HepG2 (cell line): ENCODE measurements around the gene ANO6. TPM values are rescaled to one million over a fixed set of nuclear protein-coding genes. Genes with fewer than 3 reads are reported as not detected.
A peak's percentile ranks its signal among the peaks of the same experiment; 100 is the strongest.

ENCODE experiments used
- ATAC-seq: fragments of 200-7000 bp; cut with Tn5 transposase; 3 replicates; pipeline ENCODE4 v1.9.1; 2020; ENCODE audit warnings: mild to moderate bottlenecking, moderate library complexity
- BruUV-seq: library from RNA; stranded (reverse); fragments of 400-500 nt; replicated peaks from 2 replicates; lab custom pipeline; 2021; lab: Mats Ljungman, UMichigan
- CTCF ChIA-PET: fragments of 300-600 bp; formaldehyde crosslinking; extraction: SDS; loops from one replicate; lab custom pipeline; 2021; ENCODE audit warnings: low total read pairs, inconsistent platforms, low intra/inter-chr PET ratio; lab: Yijun Ruan, JAX
- POLR2A ChIA-PET: fragments of 350-600 bp; sonication (Branson Sonifier 250); formaldehyde crosslinking; loops from one replicate; lab custom pipeline; 2020; ENCODE audit warnings: antibody characterized with exemption, inconsistent platforms; lab: Yijun Ruan, JAX
- DNase-seq: peaks from one replicate; pipeline ENCODE4 v3.0.0-alpha.2; 2015; ENCODE audit warnings: low spot score
- FAIRE-seq: peaks from 3 replicates; lab custom pipeline; 2011; peaks lifted over from hg19 to GRCh38; lab: Jason Lieb, UNC
- H2AFZ ChIP-seq: one replicate; pipeline ENCODE4 v1.6.1; 2011; ENCODE audit warnings: low read length, inconsistent platforms
- H3K27ac ChIP-seq: fragments of 300-600 bp; 3 replicates; pipeline ENCODE4 v1.8.0; 2011; ENCODE audit warnings: mixed run types, mild to moderate bottlenecking, mixed read lengths, low read length, inconsistent platforms; ENCODE audit not compliant: insufficient read depth; ENCODE audit errors: extremely low read length
- H3K27me3 ChIP-seq, 2 experiments: fragments of 200-600 bp in 1 of 2; 2 replicates in 1 of 2; 3 replicates in 1 of 2; pipeline versions ENCODE4 v1.6.0 to v1.8.0; 2011; ENCODE audit warnings: low read length in 2 of 2, mild to moderate bottlenecking in 2 of 2, moderate library complexity in 2 of 2, inconsistent platforms in 1 of 2; ENCODE audit not compliant: insufficient read depth in 2 of 2, control insufficient read depth in 1 of 2
- H3K36me3 ChIP-seq, 2 experiments: fragments of 200-600 bp in 1 of 2; replicated peaks in 1 of 2; 2 replicates in 1 of 2; 3 replicates in 1 of 2; pipeline versions ENCODE4 v1.5.1 to v1.8.0; 2011; ENCODE audit warnings: low read length in 2 of 2, inconsistent platforms in 1 of 2; ENCODE audit not compliant: insufficient read depth in 2 of 2, control insufficient read depth in 1 of 2
- H3K4me1 ChIP-seq: 2 replicates; pipeline ENCODE4 v1.5.1; 2012; ENCODE audit warnings: low read length, inconsistent platforms; ENCODE audit not compliant: insufficient read depth
- H3K4me2 ChIP-seq: 2 replicates; pipeline ENCODE4 v1.6.0; 2011; ENCODE audit warnings: low read depth, low read length, inconsistent platforms
- H3K4me3 ChIP-seq, 3 experiments: fragments of 200-600 bp in 1 of 3; sonication (generic), shearing (Covaris generic) in 1 of 3; replicated peaks in 1 of 3; 2 replicates each; pipeline ENCODE4 v1.5.1; 2011 to 2016; ENCODE audit warnings: low read length in 3 of 3, inconsistent platforms in 2 of 3, low read depth in 2 of 3, mild to moderate bottlenecking in 2 of 3, control low read depth in 1 of 3, mixed read lengths in 1 of 3; ENCODE audit not compliant: insufficient read depth in 1 of 3
- H3K79me2 ChIP-seq: one replicate; pipeline ENCODE4 v1.6.1; 2011; ENCODE audit warnings: low read length, inconsistent platforms; ENCODE audit not compliant: insufficient read depth
- H3K9ac ChIP-seq: 2 replicates; pipeline ENCODE4 v1.6.0; 2011; ENCODE audit warnings: mild to moderate bottlenecking, low read depth, low read length, inconsistent platforms; ENCODE audit not compliant: insufficient read depth
- H3K9me3 ChIP-seq: 2 replicates; pipeline ENCODE4 v1.5.1; 2012; ENCODE audit warnings: mild to moderate bottlenecking, low read length
- H4K20me1 ChIP-seq: 2 replicates; pipeline ENCODE4 v1.6.0; 2011; ENCODE audit warnings: inconsistent platforms, mild to moderate bottlenecking, low read length, moderate library complexity; ENCODE audit not compliant: insufficient read depth
- CENPBD1 ChIP-seq: sonication (generic); formaldehyde crosslinking; IDR thresholded peaks from 2 replicates; pipeline ENCODE4 v1.8.0; 2022; ENCODE audit warnings: missing genetic modification reagents, low read depth, mild to moderate bottlenecking, borderline replicate concordance
- DNMT1 ChIP-seq: sonication (generic); formaldehyde crosslinking; IDR thresholded peaks from 2 replicates; pipeline ENCODE4 v1.5.1; 2020; ENCODE audit warnings: mild to moderate bottlenecking, missing genetic modification reagents
- MATR3 ChIP-seq: sonication (generic); formaldehyde crosslinking; IDR thresholded peaks from 2 replicates; pipeline ENCODE4 v1.4.0; 2020; ENCODE audit warnings: missing genetic modification reagents
- SP140L ChIP-seq: sonication (generic); formaldehyde crosslinking; IDR thresholded peaks from 2 replicates; pipeline ENCODE4 v1.4.0; 2020; ENCODE audit warnings: missing genetic modification reagents, borderline replicate concordance
- USF2 ChIP-seq, 2 experiments: sonication (generic) in 1 of 2; formaldehyde crosslinking in 1 of 2; IDR thresholded peaks; 2 replicates each; pipeline versions ENCODE4 v1.5.1 to v1.6.1; 2011 to 2020; ENCODE audit warnings: borderline replicate concordance in 1 of 2, low read depth in 1 of 2, low read length in 1 of 2, mild to moderate bottlenecking in 1 of 2, missing genetic modification reagents in 1 of 2, moderate library complexity in 1 of 2
- ZBTB3 ChIP-seq: sonication (generic); formaldehyde crosslinking; IDR thresholded peaks from 2 replicates; pipeline ENCODE4 v1.4.0; 2020; ENCODE audit warnings: low read depth, mild to moderate bottlenecking, moderate library complexity, missing genetic modification reagents, borderline replicate concordance
- ZNF570 ChIP-seq: sonication (generic); formaldehyde crosslinking; IDR thresholded peaks from 2 replicates; pipeline ENCODE4 v1.4.0; 2020; ENCODE audit warnings: mild to moderate bottlenecking, missing genetic modification reagents, borderline replicate concordance
- ZNF577 ChIP-seq: sonication (generic); formaldehyde crosslinking; IDR thresholded peaks from 2 replicates; pipeline ENCODE4 v1.4.0; 2020; ENCODE audit warnings: mild to moderate bottlenecking, low read depth, missing genetic modification reagents, borderline replicate concordance
- ZNF720 ChIP-seq: sonication (generic); formaldehyde crosslinking; IDR thresholded peaks from 2 replicates; pipeline ENCODE4 v1.4.0; 2020; ENCODE audit warnings: missing genetic modification reagents
- ZNF883 ChIP-seq: sonication (generic); formaldehyde crosslinking; IDR thresholded peaks from 2 replicates; pipeline ENCODE4 v1.5.1; 2020; ENCODE audit warnings: mild to moderate bottlenecking, missing genetic modification reagents; ENCODE audit errors: not compliant biosample characterization
- WGBS: methylation state at CpG from one replicate; pipeline ENCODE4 v1.1.6; 2017; ENCODE audit warnings: low lambda C conversion rate; 5-methylcytosine and 5-hydroxymethylcytosine counted together
- in situ Hi-C: cut with HindIII; loops from 2 replicates; pipeline ENCODE4 v1.10.0; 2017; ENCODE audit warnings: low pct_unique_long_range_greater_than_20kb; ENCODE audit not compliant: extremely low pct_ligation_motif_present
- intact Hi-C: fragments of 100-400 bp; cut with micrococcal nuclease; formaldehyde crosslinking; loops from one replicate; pipeline ENCODE4 v1.10.0; 2022; ENCODE audit not compliant: unreplicated experiment
- polyA plus RNA-seq, 8 experiments: library from polyadenylated mRNA; depleted of rRNA in 3 of 8; stranded (reverse) in 7 of 8; unstranded in 1 of 8; fragments of >200 nt; fragmentation: Illumina TruSeq in 4 of 8; extraction: Trizol in 4 of 8; gene quantifications; 2 replicates each; pipeline versions ENCODE4 v1.2.1 to v1.2.3, GENCODE V29; 2011 to 2016; ENCODE audit warnings: low read depth in 4 of 8, missing spikeins in 1 of 8, mixed read lengths in 1 of 8; ENCODE audit not compliant: insufficient read depth in 1 of 8
- total RNA-seq, 5 experiments: library from RNA; depleted of rRNA; stranded (reverse); fragments of >200 nt; fragmentation: Illumina TruSeq; extraction: Trizol; gene quantifications; 2 replicates each; pipeline ENCODE4 v1.2.3, GENCODE V29; 2016; ENCODE audit warnings: low read depth in 1 of 5
- TF ChIP-seq, protein P1 (sequence below): sonication (generic); formaldehyde crosslinking; IDR thresholded peaks from 2 replicates; pipeline ENCODE4 v1.4.0; 2020; ENCODE audit warnings: missing genetic modification reagents
- TF ChIP-seq, protein P2 (sequence below): sonication (generic); formaldehyde crosslinking; IDR thresholded peaks from 2 replicates; pipeline ENCODE4 v1.5.1; 2020; ENCODE audit warnings: missing genetic modification reagents, mild to moderate bottlenecking, borderline replicate concordance

ANO6 gene
- total and polyA plus RNA-seq, 2 of the 13 experiments (the other 11 are each of a cell fraction or from before 2014, with no cell fraction given): 37.8 to 57.1 TPM

DNA sequence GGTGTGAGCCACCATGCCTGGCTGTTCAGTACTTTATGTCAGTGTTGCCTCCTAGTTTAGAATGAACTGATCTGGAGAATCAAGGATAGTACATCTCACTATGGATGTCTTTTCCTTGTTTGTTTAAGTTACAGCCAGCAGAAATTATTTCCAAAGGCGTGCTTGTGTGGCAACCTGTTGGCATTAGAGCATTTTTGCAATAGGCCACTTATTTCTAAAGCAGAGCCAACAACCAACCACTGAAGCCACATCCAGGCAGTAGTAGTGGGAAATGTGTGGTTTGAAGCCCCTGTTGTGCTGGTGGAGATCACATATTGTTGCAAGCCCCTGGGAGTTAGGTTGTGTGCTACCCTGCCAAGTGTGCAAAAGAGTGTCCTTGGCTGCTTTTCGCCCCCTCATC lies 3.7 kb downstream of the ANO6 start:
- no TSS peak for BruUV-seq
- no peak for TF ChIP-seq ZNF883 (CRISPR knock-in tag)
- TF ChIP-seq USF2 (IDR thresholded peaks at IDR 0.05; ENCODE audit: low read depth, low read length): no peak
- no peak for TF ChIP-seq USF2 (CRISPR knock-in tag; IDR thresholded peaks at IDR 0.05; ENCODE audit: borderline replicate concordance)
- no peak for TF ChIP-seq DNMT1
- no peak for TF ChIP-seq ZBTB3 (CRISPR knock-in tag)
- no peak for TF ChIP-seq ZNF570 (CRISPR knock-in tag)
- TF ChIP-seq ZNF720: no peak
- TF ChIP-seq CENPBD1 (CRISPR knock-in tag): no peak
- no peak for TF ChIP-seq SP140L (CRISPR knock-in tag)
- TF ChIP-seq, protein P1, sequence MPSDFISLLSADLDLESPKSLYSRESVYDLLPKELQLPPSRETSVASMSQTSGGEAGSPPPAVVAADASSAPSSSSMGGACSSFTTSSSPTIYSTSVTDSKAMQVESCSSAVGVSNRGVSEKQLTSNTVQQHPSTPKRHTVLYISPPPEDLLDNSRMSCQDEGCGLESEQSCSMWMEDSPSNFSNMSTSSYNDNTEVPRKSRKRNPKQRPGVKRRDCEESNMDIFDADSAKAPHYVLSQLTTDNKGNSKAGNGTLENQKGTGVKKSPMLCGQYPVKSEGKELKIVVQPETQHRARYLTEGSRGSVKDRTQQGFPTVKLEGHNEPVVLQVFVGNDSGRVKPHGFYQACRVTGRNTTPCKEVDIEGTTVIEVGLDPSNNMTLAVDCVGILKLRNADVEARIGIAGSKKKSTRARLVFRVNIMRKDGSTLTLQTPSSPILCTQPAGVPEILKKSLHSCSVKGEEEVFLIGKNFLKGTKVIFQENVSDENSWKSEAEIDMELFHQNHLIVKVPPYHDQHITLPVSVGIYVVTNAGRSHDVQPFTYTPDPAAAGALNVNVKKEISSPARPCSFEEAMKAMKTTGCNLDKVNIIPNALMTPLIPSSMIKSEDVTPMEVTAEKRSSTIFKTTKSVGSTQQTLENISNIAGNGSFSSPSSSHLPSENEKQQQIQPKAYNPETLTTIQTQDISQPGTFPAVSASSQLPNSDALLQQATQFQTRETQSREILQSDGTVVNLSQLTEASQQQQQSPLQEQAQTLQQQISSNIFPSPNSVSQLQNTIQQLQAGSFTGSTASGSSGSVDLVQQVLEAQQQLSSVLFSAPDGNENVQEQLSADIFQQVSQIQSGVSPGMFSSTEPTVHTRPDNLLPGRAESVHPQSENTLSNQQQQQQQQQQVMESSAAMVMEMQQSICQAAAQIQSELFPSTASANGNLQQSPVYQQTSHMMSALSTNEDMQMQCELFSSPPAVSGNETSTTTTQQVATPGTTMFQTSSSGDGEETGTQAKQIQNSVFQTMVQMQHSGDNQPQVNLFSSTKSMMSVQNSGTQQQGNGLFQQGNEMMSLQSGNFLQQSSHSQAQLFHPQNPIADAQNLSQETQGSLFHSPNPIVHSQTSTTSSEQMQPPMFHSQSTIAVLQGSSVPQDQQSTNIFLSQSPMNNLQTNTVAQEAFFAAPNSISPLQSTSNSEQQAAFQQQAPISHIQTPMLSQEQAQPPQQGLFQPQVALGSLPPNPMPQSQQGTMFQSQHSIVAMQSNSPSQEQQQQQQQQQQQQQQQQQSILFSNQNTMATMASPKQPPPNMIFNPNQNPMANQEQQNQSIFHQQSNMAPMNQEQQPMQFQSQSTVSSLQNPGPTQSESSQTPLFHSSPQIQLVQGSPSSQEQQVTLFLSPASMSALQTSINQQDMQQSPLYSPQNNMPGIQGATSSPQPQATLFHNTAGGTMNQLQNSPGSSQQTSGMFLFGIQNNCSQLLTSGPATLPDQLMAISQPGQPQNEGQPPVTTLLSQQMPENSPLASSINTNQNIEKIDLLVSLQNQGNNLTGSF (CRISPR knock-in tag): no peak
- TF ChIP-seq, protein P2, sequence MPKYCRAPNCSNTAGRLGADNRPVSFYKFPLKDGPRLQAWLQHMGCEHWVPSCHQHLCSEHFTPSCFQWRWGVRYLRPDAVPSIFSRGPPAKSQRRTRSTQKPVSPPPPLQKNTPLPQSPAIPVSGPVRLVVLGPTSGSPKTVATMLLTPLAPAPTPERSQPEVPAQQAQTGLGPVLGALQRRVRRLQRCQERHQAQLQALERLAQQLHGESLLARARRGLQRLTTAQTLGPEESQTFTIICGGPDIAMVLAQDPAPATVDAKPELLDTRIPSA (CRISPR knock-in tag): no peak
- no peak for TF ChIP-seq MATR3 (CRISPR knock-in tag)
- no peak for TF ChIP-seq ZNF577 (CRISPR knock-in tag)
- ATAC-seq (no peak), FAIRE-seq (no peak), DNase-seq (no peak)
- no peaks in the 10 kb centered on the region; a peak in 1 of 5 replicates for H3K27me3 ChIP-seq
- no peak overlapping the region; a peak in 1 of 6 replicates for H3K4me3 ChIP-seq
- H3K9me3 ChIP-seq: no peaks in the 10 kb centered on the region
- H3K36me3 ChIP-seq: no peaks in the 10 kb centered on the region; a peak in 1 of 5 replicates
- POLR2A ChIA-PET: no interaction called here
- H3K4me1 ChIP-seq: peaks cover 40% of the 10 kb centered on the region
- WGBS: 94% methylated on average over 2 of the region's 2 CpGs
- intact Hi-C loops: loop anchor here (5.0 kb wide), 2 partner anchors 43 to 63 kb away; no protein-coding TSS in a partner anchor
- H2AFZ ChIP-seq: no peak overlapping the region
- in situ Hi-C loops: no loop called here
- peak overlapping the region; percentile 28 for H3K4me2 ChIP-seq
- H3K27ac ChIP-seq: no peak overlapping the region
- 0 out of 2 replicates have a peak, but pooled peaks cover 11% of the 10 kb centered on the region for H4K20me1 ChIP-seq
- CTCF ChIA-PET: no interaction called here
- peaks cover 77% of the 10 kb centered on the region for H3K79me2 ChIP-seq
- no peak overlapping the region for H3K9ac ChIP-seq
